Heart left ventricle (tissue), 16 donors: ENCODE results near the gene ARHGAP15. TPM values are rescaled to one million over a fixed set of nuclear protein-coding genes. Genes with fewer than 3 reads are reported as not detected.

Source experiments
- ATAC-seq, 4 donors: fragments of 200-7000 bp; cut with Tn5 transposase; one replicate each; pipeline ENCODE4 v1.9.1; 2020 to 2022; ENCODE audit warnings: moderate library complexity in 4 of 4, mild to moderate bottlenecking in 3 of 4, moderate number of reproducible peaks in 1 of 4
- DNase-seq, 5 donors: peaks; one replicate each; pipeline ENCODE4 v3.0.0-alpha.2; 2020
- H3K27ac ChIP-seq, 12 donors: fragments of 200-600 bp; sonication (generic) in 4 of 12; one replicate each; pipeline versions ENCODE4 v1.5.0 to v1.8.0; 2016 to 2022; ENCODE audit warnings: mild to moderate bottlenecking in 2 of 12
- H3K27me3 ChIP-seq, 9 donors: fragments of 200-600 bp; sonication (generic) in 2 of 9; one replicate each; pipeline versions ENCODE4 v1.5.1 to v1.8.0; 2016 to 2022; ENCODE audit warnings: mild to moderate bottlenecking in 3 of 9
- H3K36me3 ChIP-seq, 9 donors: fragments of 200-600 bp; sonication (generic) in 2 of 9; one replicate each; pipeline versions ENCODE4 v1.5.0 to v1.8.0; 2018 to 2022; ENCODE audit warnings: mild to moderate bottlenecking in 2 of 9
- H3K4me1 ChIP-seq, 12 donors: fragments of 200-600 bp; sonication (generic) in 4 of 12; one replicate each; pipeline versions ENCODE4 v1.5.0 to v1.8.0; 2016 to 2022; ENCODE audit warnings: mild to moderate bottlenecking in 3 of 12
- H3K4me3 ChIP-seq, 12 donors: fragments of 200-600 bp; sonication (generic) in 4 of 12; one replicate each; pipeline versions ENCODE4 v1.5.0 to v1.8.0; 2017 to 2022; ENCODE audit warnings: mild to moderate bottlenecking in 9 of 12, moderate library complexity in 4 of 12
- H3K9me3 ChIP-seq, 12 donors: fragments of 200-600 bp; sonication (generic) in 4 of 12; one replicate each; pipeline versions ENCODE4 v1.5.0 to v1.8.0; 2016 to 2022; ENCODE audit warnings: mild to moderate bottlenecking in 1 of 12
- POLR2A ChIP-seq, 2 donors: fragments of 450-650 bp; IDR thresholded peaks; one replicate each; pipeline ENCODE4 v1.6.1; 2017; ENCODE audit warnings: antibody characterized with exemption in 2 of 2, mild to moderate bottlenecking in 2 of 2, moderate library complexity in 2 of 2
- WGBS, 4 donors: extraction: QIAGEN DNeasy Blood & Tissue Kit in 2 of 4; methylation state at CpG; one replicate each; pipeline versions ENCODE4 v1.1.5 to v1.1.7; 2013 to 2018; 5-methylcytosine and 5-hydroxymethylcytosine counted together
- intact Hi-C, 10 donors: fragments of 100-400 bp; cut with DNase I; formaldehyde crosslinking; loops; one replicate each; pipeline versions ENCODE4 v1.11.1 to v1.14.2; 2022
- polyA plus RNA-seq, 2 donors: library from polyadenylated mRNA; stranded (reverse); fragments of 200-250 nt; gene quantifications; one replicate each; pipeline ENCODE4 v1.2.3, GENCODE V29; 2013
- total RNA-seq, 9 donors: library from RNA; depleted of rRNA in 2 of 9; stranded (reverse); fragments of >200 nt in 2 of 9; fragmentation: NEBNext Ultra II Directional in 3 of 9; extraction: Animal tissue kit (Norgen Biotek cat#: 25700) in 3 of 9; gene quantifications; one replicate each; pipeline versions ENCODE4 v1.1.0 to v1.2.4, GENCODE V29; 2016 to 2023
- TF ChIP-seq, protein P1 (sequence below), 12 donors: fragments of 200-600 bp; sonication (generic) in 4 of 12; IDR thresholded peaks; one replicate each; pipeline versions ENCODE4 v1.5.0 to v1.8.0; 2018 to 2022; ENCODE audit warnings: antibody characterized with exemption in 12 of 12, mild to moderate bottlenecking in 5 of 12
- donor health status: ischemic (EF 13 %, LVEDD 7.1; RV severe dilation, severe dysfunction).
- donor health status: healthy with polysubstance abuse.
- donor health status: DM: no; HTN: yes; CAD: no.
- donor health status: DM: no; HTN: no; CAD: no.
- donor health status: ischemic (EF 25% LVEDD 6.9; RV normal size, moderate dysfunction).
- donor health status: ischemic (EF 25% LVEDD 5.7; RV mildly dilated, moderate dysfunction).
- donor health status: healthy.
- donor health status: DM: yes; HTN: yes; CAD: no.
- donor health status: ischemic (EF 35%, LVEDD 5.7; RV mildly dilated, moderate dysfunction).
- donor health status: nonischemic (EF 11% LVEDD 7.7; RV severe dilation, severe dysfunction).
- donor health status: DM: yes; HTN: yes; CAD: no.
- donor health status: PGD.
- donor health status: ischemic (EF 29% LVEDD 5.4; RV normal size, mild dysfunction).
- donor health status: nonischemic (EF 23%, LVEDD 6.1; RV moderate dilation, normal function).

ARHGAP15 gene
- total and polyA plus RNA-seq, 11 donors = 1.3 to 8.7 (median 3.3) TPM

DNA sequence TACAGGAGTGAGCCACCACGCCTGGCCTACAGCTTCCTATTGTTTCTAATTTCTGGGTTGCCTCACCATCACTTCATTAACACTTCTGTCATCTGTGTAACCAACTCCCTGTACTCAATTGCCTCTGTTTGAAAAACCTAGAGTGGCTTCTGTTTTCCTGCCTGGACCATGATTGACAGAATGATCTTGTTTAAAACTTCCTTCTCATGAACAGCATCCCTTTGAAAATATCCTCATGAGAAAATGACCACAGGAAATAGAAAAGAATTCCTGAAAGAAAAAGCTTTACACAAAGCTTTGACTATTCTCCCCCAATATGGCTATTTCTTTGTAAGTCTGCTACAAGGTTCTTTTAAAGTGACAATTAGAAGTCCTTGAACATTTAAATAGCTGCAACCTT lies 672.3 kb downstream of the ARHGAP15 start:
- Histone ChIP-seq H3K9me3 (no peaks in the 10 kb centered on the region), H3K36me3 (no peaks in the 10 kb centered on the region), H3K27ac (no peak overlapping the region), H3K4me1 (no peaks in the 10 kb centered on the region), H3K4me3 (no peak overlapping the region), H3K27me3 (no peaks in the 10 kb centered on the region)
- DNase-seq = no peak
- TF ChIP-seq, protein P1, sequence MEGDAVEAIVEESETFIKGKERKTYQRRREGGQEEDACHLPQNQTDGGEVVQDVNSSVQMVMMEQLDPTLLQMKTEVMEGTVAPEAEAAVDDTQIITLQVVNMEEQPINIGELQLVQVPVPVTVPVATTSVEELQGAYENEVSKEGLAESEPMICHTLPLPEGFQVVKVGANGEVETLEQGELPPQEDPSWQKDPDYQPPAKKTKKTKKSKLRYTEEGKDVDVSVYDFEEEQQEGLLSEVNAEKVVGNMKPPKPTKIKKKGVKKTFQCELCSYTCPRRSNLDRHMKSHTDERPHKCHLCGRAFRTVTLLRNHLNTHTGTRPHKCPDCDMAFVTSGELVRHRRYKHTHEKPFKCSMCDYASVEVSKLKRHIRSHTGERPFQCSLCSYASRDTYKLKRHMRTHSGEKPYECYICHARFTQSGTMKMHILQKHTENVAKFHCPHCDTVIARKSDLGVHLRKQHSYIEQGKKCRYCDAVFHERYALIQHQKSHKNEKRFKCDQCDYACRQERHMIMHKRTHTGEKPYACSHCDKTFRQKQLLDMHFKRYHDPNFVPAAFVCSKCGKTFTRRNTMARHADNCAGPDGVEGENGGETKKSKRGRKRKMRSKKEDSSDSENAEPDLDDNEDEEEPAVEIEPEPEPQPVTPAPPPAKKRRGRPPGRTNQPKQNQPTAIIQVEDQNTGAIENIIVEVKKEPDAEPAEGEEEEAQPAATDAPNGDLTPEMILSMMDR (IDR thresholded peaks at IDR 0.05) = no peak
- no peak for TF ChIP-seq POLR2A (IDR thresholded peaks at IDR 0.05)
- 73 to 87% (median 79%) methylated on average over 1 of the region's 1 CpG for WGBS, 4 donors
- no peak for ATAC-seq
- intact Hi-C loops = no loop called here

DNA sequence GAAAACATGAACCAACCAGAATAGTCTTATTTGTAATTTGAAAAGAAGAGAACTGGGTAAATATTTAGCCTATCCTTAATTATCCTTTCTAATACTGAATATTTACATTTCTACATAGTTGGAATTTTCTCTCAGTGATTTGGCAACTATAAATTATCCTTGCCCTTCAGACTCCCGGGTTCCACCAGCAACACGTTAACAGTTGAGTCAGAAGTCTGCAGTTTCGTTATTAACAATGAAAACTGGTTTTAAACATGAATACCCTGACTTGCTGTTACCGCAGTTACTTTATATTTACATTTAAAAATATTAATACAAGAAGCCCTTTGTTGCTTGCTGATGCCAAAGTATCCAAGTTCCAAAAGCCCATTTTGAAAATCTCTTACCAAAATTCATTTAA lies 673.0 kb downstream of the ARHGAP15 start:
- H3K27me3 ChIP-seq = no peaks in the 10 kb centered on the region
- H3K4me3 ChIP-seq = no peak overlapping the region
- H3K9me3 ChIP-seq = no peaks in the 10 kb centered on the region
- WGBS, 4 donors = 86 to 89% (median 89%) methylated on average over 4 of the region's 4 CpGs
- ATAC-seq (no peak), DNase-seq (no peak)
- intact Hi-C loops = no loop called here
- H3K27ac ChIP-seq = no peak overlapping the region
- H3K4me1 ChIP-seq = no peaks in the 10 kb centered on the region
- no peaks in the 10 kb centered on the region for H3K36me3 ChIP-seq
- TF ChIP-seq, protein P1 (IDR thresholded peaks at IDR 0.05) = no peak
- no peak for TF ChIP-seq POLR2A (IDR thresholded peaks at IDR 0.05)

DNA sequence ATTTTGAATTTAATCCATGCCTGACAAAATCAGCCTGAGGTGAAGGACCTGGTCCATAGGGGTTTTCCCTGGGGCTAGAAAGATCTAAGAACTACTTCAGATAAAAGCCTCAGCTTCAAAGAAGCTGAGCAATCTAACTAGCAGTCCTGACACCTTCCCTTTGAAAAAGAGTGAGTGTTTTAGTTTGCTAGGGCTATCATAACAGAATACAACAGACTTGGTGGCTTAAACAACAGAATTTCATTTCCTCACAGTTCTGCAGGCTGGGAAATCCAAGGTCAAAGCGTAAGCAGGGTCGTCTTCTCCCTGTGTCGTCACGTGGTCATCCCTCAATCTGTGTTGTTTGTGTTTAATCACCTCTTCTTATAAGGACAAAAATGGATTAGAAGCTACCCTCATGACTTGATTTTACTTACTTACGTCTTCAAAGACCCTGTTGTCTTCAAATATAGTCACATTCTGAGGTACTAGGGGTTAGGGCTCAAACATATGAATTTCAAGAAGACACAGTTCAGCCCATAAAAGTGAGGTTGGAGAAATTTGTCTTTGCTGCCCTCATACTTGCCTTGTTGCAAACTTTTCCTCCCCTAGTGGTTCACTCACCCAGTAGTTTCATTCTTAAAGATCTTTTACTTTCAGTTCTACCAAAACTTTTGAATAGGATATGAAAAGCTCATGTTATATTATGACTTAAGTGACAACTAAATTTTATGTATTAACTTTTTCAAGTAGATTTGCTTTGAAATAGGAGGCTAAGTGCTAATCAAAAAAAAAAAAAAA lies 673.8 kb downstream of the ARHGAP15 start:
- no peak for DNase-seq
- intact Hi-C loops = no loop called here
- 82 to 92% (median 89%) methylated on average over 5 of the region's 5 CpGs for WGBS, 4 donors
- Histone ChIP-seq H3K4me3 (no peak overlapping the region), H3K27me3 (no peaks in the 10 kb centered on the region), H3K27ac (no peak overlapping the region), H3K36me3 (no peaks in the 10 kb centered on the region), H3K9me3 (no peaks in the 10 kb centered on the region), H3K4me1 (no peaks in the 10 kb centered on the region)
- no peak for ATAC-seq
- no peak for TF ChIP-seq POLR2A (IDR thresholded peaks at IDR 0.05)
- TF ChIP-seq, protein P1 (IDR thresholded peaks at IDR 0.05) = no peak

DNA sequence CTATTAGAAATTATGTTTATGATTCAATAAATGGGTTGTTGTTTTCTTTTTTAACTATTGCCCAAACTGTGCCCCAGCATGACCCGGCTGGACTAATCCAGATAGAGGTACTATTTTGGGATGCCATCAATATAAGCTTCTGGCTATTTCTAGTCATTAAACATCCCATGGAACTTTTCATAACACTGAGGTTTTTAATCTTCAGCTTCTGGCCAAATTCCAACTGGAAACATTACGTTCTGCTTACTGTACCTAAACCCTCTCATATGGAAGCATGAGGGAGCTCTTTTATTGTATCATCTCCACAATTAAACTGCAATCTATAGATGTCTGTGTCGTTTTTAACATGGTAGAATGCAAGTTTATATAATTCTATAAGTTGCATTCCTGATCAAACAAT lies 674.7 kb downstream of the ARHGAP15 start:
- TF ChIP-seq, protein P1 (IDR thresholded peaks at IDR 0.05) = no peak
- no peak for TF ChIP-seq POLR2A (IDR thresholded peaks at IDR 0.05)
- Histone ChIP-seq H3K27ac (no peak overlapping the region), H3K4me3 (no peak overlapping the region), H3K9me3 (no peaks in the 10 kb centered on the region), H3K27me3 (no peaks in the 10 kb centered on the region), H3K36me3 (no peaks in the 10 kb centered on the region), H3K4me1 (no peaks in the 10 kb centered on the region)
- 33 to 41% (median 35%) methylated on average over 3 of the region's 3 CpGs for WGBS, 4 donors
- no peak for DNase-seq
- ATAC-seq = no peak
- intact Hi-C loops = no loop called here
